GM12865 (cell line): ENCODE results near the gene USB1.

ENCODE experiments used
- DNase-seq: peaks from one replicate; pipeline ENCODE4 v3.0.0; 2010; ENCODE audit warnings: low read depth
- H3K4me3 ChIP-seq: 2 replicates; pipeline ENCODE4 v1.5.1; 2011; ENCODE audit warnings: mild to moderate bottlenecking, low read depth, low read length, control low read depth
- TF ChIP-seq, protein P1 (sequence below): IDR thresholded peaks from 2 replicates; pipeline ENCODE4 v1.5.1; 2011; ENCODE audit warnings: low read length, control low read depth, low read depth, inconsistent platforms; ENCODE audit not compliant: insufficient read depth; ENCODE audit errors: missing control alignments

USB1 gene

DNA sequence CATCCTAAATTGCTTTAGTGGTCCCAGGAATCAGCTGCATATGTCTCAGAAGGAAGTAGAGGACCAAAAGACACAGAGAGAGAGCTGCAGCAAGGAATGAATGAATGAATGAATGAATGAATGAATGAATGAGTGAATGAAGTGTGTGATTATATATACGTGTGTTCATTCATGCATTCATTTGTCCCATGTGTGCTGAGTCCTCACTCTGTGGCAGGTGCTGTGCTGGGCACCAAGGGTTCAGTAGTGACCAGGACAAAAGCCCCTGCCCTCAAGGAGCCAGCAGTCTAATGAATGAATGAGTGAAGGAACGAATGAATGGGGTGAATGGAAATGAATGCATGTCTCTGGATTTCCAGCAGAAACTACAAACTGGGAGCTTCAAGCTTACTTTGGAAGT lies 39.7 kb upstream of the USB1 start:
- H3K4me3 ChIP-seq: no peak overlapping the region
- no peak for DNase-seq
- TF ChIP-seq, protein P1, sequence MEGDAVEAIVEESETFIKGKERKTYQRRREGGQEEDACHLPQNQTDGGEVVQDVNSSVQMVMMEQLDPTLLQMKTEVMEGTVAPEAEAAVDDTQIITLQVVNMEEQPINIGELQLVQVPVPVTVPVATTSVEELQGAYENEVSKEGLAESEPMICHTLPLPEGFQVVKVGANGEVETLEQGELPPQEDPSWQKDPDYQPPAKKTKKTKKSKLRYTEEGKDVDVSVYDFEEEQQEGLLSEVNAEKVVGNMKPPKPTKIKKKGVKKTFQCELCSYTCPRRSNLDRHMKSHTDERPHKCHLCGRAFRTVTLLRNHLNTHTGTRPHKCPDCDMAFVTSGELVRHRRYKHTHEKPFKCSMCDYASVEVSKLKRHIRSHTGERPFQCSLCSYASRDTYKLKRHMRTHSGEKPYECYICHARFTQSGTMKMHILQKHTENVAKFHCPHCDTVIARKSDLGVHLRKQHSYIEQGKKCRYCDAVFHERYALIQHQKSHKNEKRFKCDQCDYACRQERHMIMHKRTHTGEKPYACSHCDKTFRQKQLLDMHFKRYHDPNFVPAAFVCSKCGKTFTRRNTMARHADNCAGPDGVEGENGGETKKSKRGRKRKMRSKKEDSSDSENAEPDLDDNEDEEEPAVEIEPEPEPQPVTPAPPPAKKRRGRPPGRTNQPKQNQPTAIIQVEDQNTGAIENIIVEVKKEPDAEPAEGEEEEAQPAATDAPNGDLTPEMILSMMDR: no peak

DNA sequence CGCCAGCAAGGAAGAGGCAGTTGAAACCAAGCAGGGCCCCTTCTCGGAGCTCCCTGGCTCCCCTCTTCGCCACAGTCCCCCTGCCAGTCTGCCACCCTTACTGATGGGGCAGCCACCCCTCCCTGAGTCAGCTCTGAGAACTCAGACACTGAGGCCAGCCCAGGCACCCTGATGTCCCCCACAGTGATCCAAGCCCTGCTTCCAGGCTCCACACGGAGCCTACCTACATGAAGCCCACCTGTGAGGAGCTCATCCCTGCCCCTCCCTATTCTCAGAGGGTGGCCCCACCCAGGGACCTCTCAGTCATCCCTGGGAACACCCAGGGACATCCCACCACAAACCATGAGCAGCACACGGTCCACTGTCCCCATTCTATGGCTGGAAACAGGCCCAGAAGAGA lies 39.2 kb upstream of the USB1 start:
- TF ChIP-seq, protein P1: no peak
- H3K4me3 ChIP-seq: no peak overlapping the region
- DNase-seq: no peak

DNA sequence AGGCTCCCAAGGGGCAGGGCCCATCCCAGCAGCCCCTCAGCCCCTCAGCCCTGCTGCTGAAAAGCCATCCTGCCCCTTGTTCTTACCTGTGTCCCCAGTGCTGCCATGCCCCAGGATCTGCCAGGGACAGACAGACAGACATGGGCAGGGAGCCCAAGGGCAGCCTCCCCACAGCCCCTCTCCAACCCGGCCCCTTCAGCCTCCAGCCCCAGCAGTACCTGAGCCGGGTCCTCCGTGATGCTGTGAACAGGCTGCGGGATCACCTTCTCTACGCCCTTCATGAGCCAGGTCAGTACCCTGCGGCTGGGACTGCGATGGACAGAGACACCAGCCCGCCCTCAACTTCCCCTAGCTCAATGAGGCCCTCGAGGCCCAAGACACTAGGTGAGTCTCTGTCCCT lies 38.5 kb upstream of the USB1 start:
- DNase-seq: no peak
- no peak overlapping the region for H3K4me3 ChIP-seq
- TF ChIP-seq, protein P1: no peak

DNA sequence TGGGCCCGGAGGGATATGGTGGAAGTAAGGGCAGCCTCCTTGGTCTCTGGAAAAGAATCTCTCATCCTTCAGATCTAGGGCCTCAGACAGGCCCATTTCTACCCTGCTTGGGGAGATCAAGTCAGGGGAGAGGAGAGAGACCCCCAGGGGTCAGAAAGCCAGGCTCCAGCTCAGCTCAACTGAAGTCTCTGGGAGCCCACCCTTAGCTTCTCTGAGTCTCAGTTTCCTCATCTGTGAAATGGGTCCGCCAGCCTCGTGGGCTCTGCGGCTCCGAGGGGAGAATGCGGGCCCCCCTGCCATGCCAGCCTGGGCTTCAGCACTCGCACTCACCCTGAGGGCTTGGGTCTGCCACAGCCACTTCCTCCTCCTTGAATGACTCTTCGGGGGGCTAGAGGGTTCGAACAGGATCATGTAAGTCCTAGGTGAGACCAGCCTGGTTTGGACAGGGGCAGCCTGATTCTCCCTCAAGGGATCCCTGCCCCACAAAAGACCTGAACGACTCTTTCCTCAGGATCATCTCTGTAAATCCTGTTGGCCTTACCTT lies 37.0 kb upstream of the USB1 start:
- no peak for DNase-seq
- no peak overlapping the region for H3K4me3 ChIP-seq
- TF ChIP-seq, protein P1: no peak

DNA sequence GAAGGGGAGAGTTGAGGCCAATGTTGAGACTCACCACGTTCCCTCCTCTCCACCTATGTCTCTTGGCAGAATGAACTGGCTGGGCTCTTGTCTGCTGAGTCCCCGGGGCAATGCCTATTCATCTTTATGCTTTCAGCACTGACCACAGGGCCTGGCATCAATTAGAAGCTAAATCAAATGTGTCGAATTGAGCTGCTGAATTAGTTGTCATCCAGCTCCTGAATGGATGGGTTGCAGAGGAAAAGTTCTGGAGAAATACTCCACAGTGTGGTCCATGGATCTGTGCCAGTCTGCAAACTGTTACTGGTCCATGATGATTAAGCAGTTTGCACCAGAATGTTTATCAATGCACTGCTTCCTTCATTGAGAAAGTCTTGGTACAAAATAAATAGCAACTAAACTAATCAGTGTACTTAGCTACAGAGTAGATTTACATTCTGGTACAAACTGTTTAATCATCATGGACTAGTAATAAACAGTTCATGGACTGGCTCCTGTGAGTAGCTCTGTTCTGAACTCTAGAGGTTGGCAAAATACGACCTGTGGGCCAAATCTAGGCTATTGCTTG lies 34.9 kb upstream of the USB1 start:
- H3K4me3 ChIP-seq: no peak overlapping the region
- TF ChIP-seq, protein P1: no peak
- no peak for DNase-seq

DNA sequence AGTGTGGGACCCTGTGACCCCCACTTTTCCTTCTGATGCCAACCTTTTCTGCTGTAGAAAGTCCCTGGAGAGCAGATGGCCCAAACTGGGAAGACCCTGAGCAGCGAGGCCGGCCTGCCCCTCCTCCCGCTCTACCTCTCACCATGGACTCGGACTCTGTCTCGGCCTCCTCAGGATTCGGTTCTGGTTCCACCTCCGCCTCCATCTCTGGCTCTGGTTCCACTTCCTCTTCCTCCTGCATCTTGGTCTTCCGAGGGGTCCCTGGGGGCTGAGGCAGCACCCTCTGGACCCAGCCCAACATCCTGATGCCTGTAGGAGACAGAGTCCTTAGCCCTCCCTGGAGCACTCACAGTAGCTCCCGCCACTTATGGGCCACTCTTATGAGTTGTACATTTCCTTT lies 34.2 kb upstream of the USB1 start:
- no peak for DNase-seq
- TF ChIP-seq, protein P1: no peak
- no peak overlapping the region for H3K4me3 ChIP-seq

DNA sequence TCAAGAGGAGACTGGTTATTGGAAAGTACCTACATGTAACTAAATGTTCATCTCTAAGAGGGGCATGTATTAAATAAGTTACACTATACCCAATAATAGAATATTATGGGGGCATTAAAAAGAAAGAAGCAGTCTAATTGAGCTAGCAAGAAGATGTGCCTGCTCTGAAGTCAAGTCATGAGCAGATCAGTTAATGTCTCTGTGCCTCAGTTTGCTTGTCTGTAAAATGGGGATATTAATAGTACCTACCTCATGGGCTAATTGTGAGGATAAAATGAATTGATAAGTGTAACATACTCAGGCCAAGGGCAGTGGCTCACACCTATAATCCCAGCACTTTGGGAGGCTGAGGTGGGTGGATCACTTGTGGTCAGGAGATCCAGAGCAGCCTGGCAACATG lies 33.3 kb upstream of the USB1 start:
- no peak overlapping the region for H3K4me3 ChIP-seq
- DNase-seq: no peak
- TF ChIP-seq, protein P1: no peak
